ENCODE results near the gene IP6K3. TPM values are rescaled to one million over a fixed set of nuclear protein-coding genes. Genes with fewer than 3 reads are reported as not detected.

The IP6K3 gene
- total RNA-seq, 1 donor from 2014 or later, result 0.75 TPM

GRCh38 chr6:33781131-33781975 lies 34.6 kb upstream of the IP6K3 start:
- DNase-seq (ENCODE audit: extremely low spot score, unreplicated experiment), result no peak
- H3K27me3 Mint-ChIP-seq, result no peaks in the 10 kb centered on the region
- H3K27ac Mint-ChIP-seq, result no peak overlapping the region
- H3K9me3 Mint-ChIP-seq, result no peaks in the 10 kb centered on the region
- TF ChIP-seq, protein P1, sequence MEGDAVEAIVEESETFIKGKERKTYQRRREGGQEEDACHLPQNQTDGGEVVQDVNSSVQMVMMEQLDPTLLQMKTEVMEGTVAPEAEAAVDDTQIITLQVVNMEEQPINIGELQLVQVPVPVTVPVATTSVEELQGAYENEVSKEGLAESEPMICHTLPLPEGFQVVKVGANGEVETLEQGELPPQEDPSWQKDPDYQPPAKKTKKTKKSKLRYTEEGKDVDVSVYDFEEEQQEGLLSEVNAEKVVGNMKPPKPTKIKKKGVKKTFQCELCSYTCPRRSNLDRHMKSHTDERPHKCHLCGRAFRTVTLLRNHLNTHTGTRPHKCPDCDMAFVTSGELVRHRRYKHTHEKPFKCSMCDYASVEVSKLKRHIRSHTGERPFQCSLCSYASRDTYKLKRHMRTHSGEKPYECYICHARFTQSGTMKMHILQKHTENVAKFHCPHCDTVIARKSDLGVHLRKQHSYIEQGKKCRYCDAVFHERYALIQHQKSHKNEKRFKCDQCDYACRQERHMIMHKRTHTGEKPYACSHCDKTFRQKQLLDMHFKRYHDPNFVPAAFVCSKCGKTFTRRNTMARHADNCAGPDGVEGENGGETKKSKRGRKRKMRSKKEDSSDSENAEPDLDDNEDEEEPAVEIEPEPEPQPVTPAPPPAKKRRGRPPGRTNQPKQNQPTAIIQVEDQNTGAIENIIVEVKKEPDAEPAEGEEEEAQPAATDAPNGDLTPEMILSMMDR (conservative IDR thresholded peaks at IDR 0.05), result no peak
- H3K4me1 Mint-ChIP-seq (ENCODE audit: unreplicated experiment), result peaks cover 34% of the 10 kb centered on the region
- H3K4me3 Mint-ChIP-seq, result no peak overlapping the region
- H3K36me3 Mint-ChIP-seq, result peaks cover 38% of the 10 kb centered on the region

- H3K9me3 Mint-ChIP-seq, result no peaks in the 10 kb centered on the region
- no peak overlapping the region for H3K4me3 Mint-ChIP-seq
- H3K27me3 Mint-ChIP-seq, result no peaks in the 10 kb centered on the region
Measured at GRCh38 chr6:33779895-33780294, 33.2 kb upstream of the IP6K3 start.

DNA sequence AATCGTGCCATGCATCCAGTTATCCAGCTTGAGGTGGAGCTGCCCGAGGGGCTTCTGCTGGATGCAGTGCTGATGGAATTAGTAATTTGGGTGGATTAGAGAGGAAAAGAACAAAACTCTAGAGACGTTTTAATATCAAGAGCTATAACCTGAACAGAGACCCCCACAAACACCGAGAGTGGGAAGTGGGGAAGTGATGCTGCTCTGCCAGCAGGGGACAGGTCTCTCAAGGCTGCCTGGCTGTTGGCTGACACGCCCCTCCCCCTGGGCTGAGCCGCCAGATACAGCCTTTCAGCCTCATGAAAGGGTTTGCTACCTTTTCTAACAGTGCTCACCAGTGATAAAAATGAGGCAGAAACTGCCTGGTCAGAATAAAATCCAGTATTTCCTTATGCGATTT lies 32.6 kb upstream of the IP6K3 start:
- Mint-ChIP-seq H3K36me3 (peaks cover 38% of the 10 kb centered on the region), H3K4me1 (ENCODE audit: unreplicated experiment) (peaks cover 19% of the 10 kb centered on the region), H3K4me3 (no peak overlapping the region), H3K27ac (no peak overlapping the region), H3K9me3 (no peaks in the 10 kb centered on the region), H3K27me3 (no peaks in the 10 kb centered on the region)
- TF ChIP-seq, protein P1 (conservative IDR thresholded peaks at IDR 0.05), result peak; percentile 49
- DNase-seq (ENCODE audit: extremely low spot score, unreplicated experiment), result no peak

More at GRCh38 chr6:33779895-33780294, 33.2 kb upstream of the IP6K3 start:
- DNase-seq (ENCODE audit: extremely low spot score, unreplicated experiment), result no peak
- Mint-ChIP-seq H3K36me3 (peaks cover 39% of the 10 kb centered on the region), H3K27ac (no peak overlapping the region), H3K4me1 (ENCODE audit: unreplicated experiment) (peaks cover 25% of the 10 kb centered on the region)
- TF ChIP-seq, protein P1 (conservative IDR thresholded peaks at IDR 0.05), result no peak

DNA sequence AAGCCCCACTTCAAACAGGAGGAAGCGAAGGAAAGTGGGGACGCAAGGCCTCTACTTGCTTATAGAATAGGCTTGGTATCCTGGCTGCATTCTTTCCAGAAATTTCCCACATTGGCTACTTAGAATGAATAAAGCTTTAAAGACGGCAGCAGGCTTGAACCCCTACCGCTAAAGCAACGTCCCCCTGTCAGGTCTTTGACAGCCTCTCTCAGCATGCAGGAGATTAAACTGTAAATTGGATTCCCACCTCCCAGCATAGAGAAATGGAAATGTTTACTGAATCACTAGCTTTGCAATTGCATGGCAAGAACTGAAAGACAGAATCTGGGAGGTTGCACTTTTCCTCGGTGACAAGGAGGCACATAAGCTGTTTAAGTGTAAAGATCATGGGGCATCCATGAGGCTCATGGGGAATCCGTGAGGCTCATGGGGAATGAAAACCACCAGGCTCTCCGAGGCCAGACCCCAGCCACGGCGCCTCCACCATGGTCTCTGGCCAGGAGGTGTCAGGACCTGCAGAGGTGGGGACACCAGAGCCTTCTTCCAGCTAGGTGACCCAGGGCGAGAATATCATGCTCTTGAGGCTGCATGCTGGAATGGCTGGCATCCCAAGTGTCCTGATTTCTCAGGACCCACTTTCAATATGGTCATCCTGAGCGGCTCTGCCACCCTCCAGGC lies 31.9 kb upstream of the IP6K3 start:
- no peak for DNase-seq (ENCODE audit: extremely low spot score, unreplicated experiment)
- no peak overlapping the region for H3K4me3 Mint-ChIP-seq
- no peaks in the 10 kb centered on the region for H3K27me3 Mint-ChIP-seq
- TF ChIP-seq, protein P1 (conservative IDR thresholded peaks at IDR 0.05), result no peak
- H3K36me3 Mint-ChIP-seq, result peaks cover 32% of the 10 kb centered on the region
- H3K4me1 Mint-ChIP-seq (ENCODE audit: unreplicated experiment), result peaks cover 14% of the 10 kb centered on the region
- no peaks in the 10 kb centered on the region for H3K9me3 Mint-ChIP-seq
- H3K27ac Mint-ChIP-seq, result no peak overlapping the region

DNA sequence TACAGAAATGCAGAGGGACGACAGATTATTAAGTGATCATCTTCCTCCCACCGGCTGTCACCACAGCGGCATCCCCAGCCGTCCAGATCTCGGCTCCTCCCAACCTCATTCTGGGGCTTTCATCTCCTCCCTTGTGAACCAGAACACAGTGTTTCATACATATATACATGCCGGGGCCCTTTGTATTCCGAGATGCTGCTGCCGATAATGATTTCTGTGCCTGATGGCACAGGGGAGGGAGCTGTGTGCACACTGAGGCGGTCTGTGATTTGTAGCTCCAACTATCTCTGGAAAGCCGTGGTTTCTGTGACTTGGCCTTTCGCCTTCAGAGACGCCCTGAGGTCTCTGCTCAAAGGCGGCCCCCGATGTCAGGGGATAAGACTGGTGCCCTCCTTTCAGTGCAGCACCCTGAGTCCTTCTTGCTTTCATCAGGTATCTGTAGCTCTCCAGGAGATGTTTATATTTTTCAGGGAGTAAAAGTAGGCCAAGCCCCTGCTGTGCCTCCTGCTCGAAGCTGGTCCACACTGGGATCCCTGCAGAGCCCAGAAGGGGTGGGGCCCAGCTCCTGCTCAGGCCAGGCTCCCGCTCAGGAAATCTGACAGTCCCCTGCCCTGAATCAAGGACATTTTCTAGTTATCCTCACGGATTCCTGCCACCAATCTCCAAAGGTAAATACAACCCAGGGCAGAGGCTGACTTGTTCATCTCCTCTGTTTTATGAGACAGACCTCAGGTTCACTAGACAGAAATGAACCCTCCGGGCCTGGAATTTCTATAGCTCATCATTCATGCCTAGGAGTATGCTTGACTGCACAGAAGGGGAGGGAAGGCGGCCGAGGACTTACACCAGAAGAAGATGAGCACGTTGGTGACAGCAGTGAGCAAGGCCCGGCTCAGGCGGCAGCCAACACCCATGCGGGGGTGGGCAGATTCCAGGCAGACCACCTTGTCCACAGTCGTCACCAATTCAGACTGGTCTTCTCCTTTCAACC lies 31.0 kb upstream of the IP6K3 start:
- peaks cover 19% of the 10 kb centered on the region for H3K4me1 Mint-ChIP-seq (ENCODE audit: unreplicated experiment)
- H3K4me3 Mint-ChIP-seq, result no peak overlapping the region
- peaks cover 33% of the 10 kb centered on the region for H3K36me3 Mint-ChIP-seq

More for the DNA sequence above, 31.0 kb upstream of the IP6K3 start:
- H3K9me3 Mint-ChIP-seq, result no peaks in the 10 kb centered on the region
- H3K27ac Mint-ChIP-seq, result no peak overlapping the region
- TF ChIP-seq, protein P1 (conservative IDR thresholded peaks at IDR 0.05), result no peak
- no peak for DNase-seq (ENCODE audit: extremely low spot score, unreplicated experiment)
- H3K27me3 Mint-ChIP-seq, result no peaks in the 10 kb centered on the region
